ENCODE data around the gene ATP8A2. TPM values are rescaled to one million over a fixed set of nuclear protein-coding genes. Genes with fewer than 3 reads are reported as not detected.

Gene ATP8A2
- total and polyA plus RNA-seq, 12 donors, result under 0.01 to 0.18 (median 0.10) TPM; not detected in 3

GRCh38 chr13:25673711-25674110 lies 301.9 kb downstream of the ATP8A2 start:
- TF ChIP-seq, protein P1, sequence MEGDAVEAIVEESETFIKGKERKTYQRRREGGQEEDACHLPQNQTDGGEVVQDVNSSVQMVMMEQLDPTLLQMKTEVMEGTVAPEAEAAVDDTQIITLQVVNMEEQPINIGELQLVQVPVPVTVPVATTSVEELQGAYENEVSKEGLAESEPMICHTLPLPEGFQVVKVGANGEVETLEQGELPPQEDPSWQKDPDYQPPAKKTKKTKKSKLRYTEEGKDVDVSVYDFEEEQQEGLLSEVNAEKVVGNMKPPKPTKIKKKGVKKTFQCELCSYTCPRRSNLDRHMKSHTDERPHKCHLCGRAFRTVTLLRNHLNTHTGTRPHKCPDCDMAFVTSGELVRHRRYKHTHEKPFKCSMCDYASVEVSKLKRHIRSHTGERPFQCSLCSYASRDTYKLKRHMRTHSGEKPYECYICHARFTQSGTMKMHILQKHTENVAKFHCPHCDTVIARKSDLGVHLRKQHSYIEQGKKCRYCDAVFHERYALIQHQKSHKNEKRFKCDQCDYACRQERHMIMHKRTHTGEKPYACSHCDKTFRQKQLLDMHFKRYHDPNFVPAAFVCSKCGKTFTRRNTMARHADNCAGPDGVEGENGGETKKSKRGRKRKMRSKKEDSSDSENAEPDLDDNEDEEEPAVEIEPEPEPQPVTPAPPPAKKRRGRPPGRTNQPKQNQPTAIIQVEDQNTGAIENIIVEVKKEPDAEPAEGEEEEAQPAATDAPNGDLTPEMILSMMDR (IDR thresholded peaks at IDR 0.05), result no peak
- H3K36me3 ChIP-seq, result no peaks in the 10 kb centered on the region
- peaks cover 0 to 16% (median 8%) of the 10 kb centered on the region in 11 donors for H3K9me3 ChIP-seq
- DNase-seq, result no peak
- no peak overlapping the region for H3K27ac ChIP-seq
- WGBS, 2 donors, result 87 to 91% methylated on average over 5 of the region's 5 CpGs
- ATAC-seq, result no peak
- peaks cover 0 to 17% (median 0%) of the 10 kb centered on the region in 7 donors for H3K27me3 ChIP-seq
- no peak overlapping the region for H3K4me3 ChIP-seq
- intact Hi-C loops (cut with DNase I), result no loop called here
- no peaks in the 10 kb centered on the region for H3K4me1 ChIP-seq

DNA sequence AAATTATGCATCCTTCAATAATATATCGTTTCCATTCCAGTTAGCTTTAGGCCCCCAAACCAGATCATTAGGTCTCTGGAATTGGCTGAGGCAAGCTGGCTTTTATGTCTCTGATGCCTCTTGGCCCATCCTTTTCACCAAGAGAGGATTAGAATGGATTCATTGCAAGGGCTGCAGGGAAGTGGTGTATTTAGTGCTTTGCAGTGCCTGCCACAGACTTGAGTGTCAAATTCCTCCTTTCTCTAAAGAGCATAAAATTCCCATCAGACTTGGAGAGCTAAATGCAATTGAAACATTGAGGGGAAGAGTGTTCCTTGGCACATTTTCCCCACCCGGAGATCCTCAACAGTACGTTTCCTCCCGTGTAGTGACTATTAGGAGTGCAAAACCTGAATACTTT lies 302.6 kb downstream of the ATP8A2 start:
- Histone ChIP-seq H3K36me3 (no peaks in the 10 kb centered on the region), H3K27me3 (peaks cover 0 to 17% (median 0%) of the 10 kb centered on the region in 7 donors), H3K27ac (no peak overlapping the region), H3K9me3 (peaks cover 0 to 10% (median 4%) of the 10 kb centered on the region in 11 donors), H3K4me1 (no peaks in the 10 kb centered on the region), H3K4me3 (no peak overlapping the region)
- 84 to 87% methylated on average over 4 of the region's 4 CpGs for WGBS, 2 donors
- no peak for ATAC-seq
- TF ChIP-seq, protein P1 (IDR thresholded peaks at IDR 0.05), result no peak
- DNase-seq, result no peak
- intact Hi-C loops (cut with DNase I), result no loop called here

DNA sequence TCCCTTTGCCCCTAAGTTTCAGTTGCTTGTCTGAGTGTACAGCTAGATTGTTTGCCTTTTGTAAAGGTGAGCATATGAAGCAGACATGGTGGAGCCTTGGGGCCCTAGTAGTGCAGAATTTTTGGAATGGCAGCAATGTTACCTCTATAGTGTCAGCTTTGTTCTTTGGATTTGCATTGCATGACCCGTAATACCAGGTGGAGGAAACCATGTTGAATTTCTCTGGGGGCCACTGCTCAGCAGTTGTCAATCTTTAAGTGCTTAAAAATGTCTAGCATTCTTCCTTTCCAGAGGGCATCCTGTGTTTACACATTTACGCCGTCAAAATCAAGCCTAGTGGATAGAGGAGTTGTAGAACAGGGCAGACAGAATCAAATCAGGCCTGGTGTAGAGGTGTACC lies 303.3 kb downstream of the ATP8A2 start:
- Histone ChIP-seq H3K27ac (no peak overlapping the region), H3K4me3 (no peak overlapping the region), H3K9me3 (peaks cover 0 to 3% (median 0%) of the 10 kb centered on the region in 11 donors), H3K36me3 (no peaks in the 10 kb centered on the region), H3K27me3 (peaks cover 0 to 17% (median 0%) of the 10 kb centered on the region in 7 donors), H3K4me1 (no peaks in the 10 kb centered on the region)
- TF ChIP-seq, protein P1 (IDR thresholded peaks at IDR 0.05), result no peak
- ATAC-seq (no peak), DNase-seq (no peak)
- 69 to 73% methylated on average over 3 of the region's 3 CpGs for WGBS, 2 donors
- intact Hi-C loops (cut with DNase I), result no loop called here

DNA sequence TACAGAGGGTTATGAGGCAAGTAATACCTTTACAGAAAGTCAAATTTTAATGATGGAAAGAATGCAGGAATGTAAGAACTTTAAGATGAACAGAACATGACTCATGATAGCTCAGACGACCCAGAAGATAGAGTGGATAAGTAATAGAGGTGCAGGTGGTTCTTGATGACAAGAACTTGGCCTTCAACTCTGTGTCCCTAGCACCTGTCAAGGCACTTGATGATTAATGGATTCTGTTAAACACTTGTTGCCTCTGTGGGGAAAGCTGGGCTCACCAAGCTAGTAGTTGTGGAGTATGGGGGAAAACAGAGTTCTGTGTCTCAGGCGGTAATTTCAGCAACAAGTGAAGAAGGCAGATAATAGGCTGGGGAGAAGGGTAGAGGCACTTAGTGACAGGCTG lies 306.2 kb downstream of the ATP8A2 start:
- TF ChIP-seq, protein P1 (IDR thresholded peaks at IDR 0.05), result no peak
- intact Hi-C loops (cut with DNase I), result no loop called here
- DNase-seq (no peak), ATAC-seq (no peak)
- H3K4me3 ChIP-seq, result no peak overlapping the region
- no peaks in the 10 kb centered on the region for H3K36me3 ChIP-seq
- H3K27ac ChIP-seq, result no peak overlapping the region
- 68 to 73% methylated on average over 2 of the region's 2 CpGs for WGBS, 2 donors
- H3K4me1 ChIP-seq, result no peaks in the 10 kb centered on the region
- H3K27me3 ChIP-seq, result peaks cover 0 to 28% (median 0%) of the 10 kb centered on the region in 7 donors
- H3K9me3 ChIP-seq, result no peaks in the 10 kb centered on the region
